ENCODE results near the gene GSG1.

GSG1 gene

GRCh38 chr12:13119826-13120225 lies 16.4 kb upstream of the GSG1 start:
- DNase-seq (ENCODE audit: low spot score): no peak

- DNase-seq (ENCODE audit: low spot score): no peak
These were observed 13.6 kb upstream of the GSG1 start for GRCh38 chr12:13117029-13117428.

- DNase-seq (ENCODE audit: low spot score): no peak
These were observed 12.8 kb upstream of the GSG1 start for GRCh38 chr12:13116259-13116658.

GRCh38 chr12:13114251-13115052 lies 11.0 kb upstream of the GSG1 start:
- no peak for DNase-seq (ENCODE audit: low spot score)

- no peak for DNase-seq (ENCODE audit: low spot score)
These were observed 9.5 kb upstream of the GSG1 start for GRCh38 chr12:13112968-13113367.

GRCh38 chr12:13106666-13107065 lies 3.2 kb upstream of the GSG1 start:
- DNase-seq (ENCODE audit: low spot score): no peak

- DNase-seq (ENCODE audit: low spot score): no peak
These were observed 2.3 kb upstream of the GSG1 start for GRCh38 chr12:13105781-13106180.

- no peak for DNase-seq (ENCODE audit: low spot score)
These were observed 942 bp upstream of the GSG1 start for GRCh38 chr12:13104409-13104808.

- no peak for DNase-seq (ENCODE audit: low spot score)
These were observed 839 bp downstream of the GSG1 start for GRCh38 chr12:13102461-13103195.

GRCh38 chr12:13101821-13102375 lies 1.6 kb downstream of the GSG1 start:
- no peak for DNase-seq (ENCODE audit: low spot score)

GRCh38 chr12:13100882-13101769 lies 2.3 kb downstream of the GSG1 start:
- peak; percentile 95 for DNase-seq (ENCODE audit: low spot score)

GRCh38 chr12:13100605-13100881 lies 2.9 kb downstream of the GSG1 start:
- no peak for DNase-seq (ENCODE audit: low spot score)

- no peak for DNase-seq (ENCODE audit: low spot score)
These were observed 3.4 kb downstream of the GSG1 start for GRCh38 chr12:13099844-13100604.

- no peak for DNase-seq (ENCODE audit: low spot score)
These were observed 4.2 kb downstream of the GSG1 start for GRCh38 chr12:13099066-13099843.

GRCh38 chr12:13097491-13098011 lies 5.9 kb downstream of the GSG1 start:
- peak; percentile 22 for DNase-seq (ENCODE audit: low spot score)

- no peak for DNase-seq (ENCODE audit: low spot score)
These were observed 8.0 kb downstream of the GSG1 start for GRCh38 chr12:13095266-13095995.

GRCh38 chr12:13094367-13094766 lies 9.1 kb downstream of the GSG1 start:
- peak; percentile 68 for DNase-seq (ENCODE audit: low spot score)

GRCh38 chr12:13093848-13094220 lies 9.6 kb downstream of the GSG1 start:
- DNase-seq (ENCODE audit: low spot score): no peak

- DNase-seq (ENCODE audit: low spot score): peak; percentile 61
These were observed 10.1 kb downstream of the GSG1 start for GRCh38 chr12:13093191-13093847.

Measured in GM03348 (cell line).